Measurements from ENCODE around the gene WDR17.

Gene WDR17

DNA sequence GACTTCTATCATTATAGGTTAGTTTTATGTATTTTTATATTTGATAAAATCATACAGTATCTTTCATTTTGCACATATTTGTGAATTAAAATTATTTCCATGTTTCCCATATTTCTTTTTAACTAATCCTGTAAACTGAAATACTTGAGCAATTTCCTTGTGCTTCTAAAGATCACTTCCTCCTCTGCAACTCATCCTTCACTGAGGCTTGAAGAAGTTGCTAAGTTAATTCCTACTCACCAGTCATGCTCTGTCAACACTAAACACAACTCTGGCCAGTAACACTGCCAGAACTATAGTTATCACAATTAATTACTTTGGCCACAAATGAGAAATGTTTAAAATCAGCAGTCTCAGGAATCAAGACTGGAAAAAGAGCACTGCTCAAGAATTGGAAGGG, 123.0 kb downstream of the WDR17 start:
- TF ChIP-seq, protein P1, sequence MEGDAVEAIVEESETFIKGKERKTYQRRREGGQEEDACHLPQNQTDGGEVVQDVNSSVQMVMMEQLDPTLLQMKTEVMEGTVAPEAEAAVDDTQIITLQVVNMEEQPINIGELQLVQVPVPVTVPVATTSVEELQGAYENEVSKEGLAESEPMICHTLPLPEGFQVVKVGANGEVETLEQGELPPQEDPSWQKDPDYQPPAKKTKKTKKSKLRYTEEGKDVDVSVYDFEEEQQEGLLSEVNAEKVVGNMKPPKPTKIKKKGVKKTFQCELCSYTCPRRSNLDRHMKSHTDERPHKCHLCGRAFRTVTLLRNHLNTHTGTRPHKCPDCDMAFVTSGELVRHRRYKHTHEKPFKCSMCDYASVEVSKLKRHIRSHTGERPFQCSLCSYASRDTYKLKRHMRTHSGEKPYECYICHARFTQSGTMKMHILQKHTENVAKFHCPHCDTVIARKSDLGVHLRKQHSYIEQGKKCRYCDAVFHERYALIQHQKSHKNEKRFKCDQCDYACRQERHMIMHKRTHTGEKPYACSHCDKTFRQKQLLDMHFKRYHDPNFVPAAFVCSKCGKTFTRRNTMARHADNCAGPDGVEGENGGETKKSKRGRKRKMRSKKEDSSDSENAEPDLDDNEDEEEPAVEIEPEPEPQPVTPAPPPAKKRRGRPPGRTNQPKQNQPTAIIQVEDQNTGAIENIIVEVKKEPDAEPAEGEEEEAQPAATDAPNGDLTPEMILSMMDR (IDR thresholded peaks at IDR 0.05; ENCODE audit: extremely low read depth, missing control alignments) = no peak
- DNase-seq (ENCODE audit: low spot score) = no peak

DNA sequence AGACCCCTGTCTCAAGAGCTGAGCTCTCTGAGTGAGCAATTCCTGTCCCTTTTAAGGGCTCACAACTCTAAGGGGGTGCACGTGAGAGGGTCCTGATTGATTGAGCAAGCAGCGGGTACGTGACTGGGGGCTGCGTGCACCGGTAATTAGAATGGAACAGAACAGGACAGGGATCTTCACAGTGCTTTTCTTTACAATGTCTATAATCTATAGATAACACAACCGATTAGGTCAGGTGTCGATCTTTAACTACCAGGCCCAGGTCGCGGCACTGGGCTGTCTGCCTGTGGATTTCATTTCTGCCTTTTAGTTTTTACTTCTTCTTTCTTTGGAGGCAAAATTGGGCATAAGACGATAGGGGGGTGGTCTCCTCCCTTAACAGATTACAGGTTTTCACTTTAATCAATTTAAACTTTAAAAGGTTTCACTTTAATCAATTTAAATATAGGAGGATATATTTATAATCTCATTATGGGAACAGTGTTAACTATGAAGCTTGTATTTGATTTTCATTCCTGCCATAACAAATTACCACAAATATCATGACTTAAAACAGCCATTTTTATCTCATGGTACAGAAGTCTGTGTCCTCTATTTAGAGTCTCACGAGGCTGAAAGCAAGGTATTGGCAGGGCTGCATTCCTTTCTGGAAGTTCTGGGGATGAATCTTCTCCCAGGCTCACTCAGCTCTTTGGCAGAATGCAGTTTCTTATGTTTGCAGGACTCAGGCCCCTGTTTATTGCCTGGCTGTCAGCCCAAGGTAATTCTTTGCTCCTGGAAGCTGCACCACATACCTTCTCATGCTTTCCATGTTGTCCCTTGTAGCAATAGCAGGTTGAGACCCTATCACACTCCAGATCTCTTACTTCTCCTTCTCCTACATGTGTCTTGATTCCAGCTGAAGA, 124.5 kb downstream of the WDR17 start:
- DNase-seq (ENCODE audit: low spot score) = no peak
- TF ChIP-seq, protein P1 (IDR thresholded peaks at IDR 0.05; ENCODE audit: extremely low read depth, missing control alignments) = no peak

DNA sequence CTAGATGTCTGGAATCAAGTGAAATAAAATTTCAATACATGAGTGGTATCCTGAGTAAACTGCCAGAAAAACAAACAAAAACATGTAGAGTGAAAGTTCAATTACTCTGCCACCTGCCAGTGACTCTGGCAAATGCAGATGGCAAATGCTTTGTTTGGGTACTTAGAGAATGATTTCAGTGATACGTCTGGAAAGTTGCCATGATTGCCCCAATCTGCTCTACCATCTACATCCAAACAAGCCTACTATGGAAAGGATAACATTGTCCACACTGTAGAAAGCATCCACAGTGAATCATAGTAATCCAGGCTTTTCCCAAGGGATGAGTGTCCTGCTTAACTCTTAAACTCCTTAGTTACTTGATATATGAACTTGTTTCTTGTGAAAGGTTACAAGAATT, 126.3 kb downstream of the WDR17 start:
- TF ChIP-seq, protein P1 (IDR thresholded peaks at IDR 0.05; ENCODE audit: extremely low read depth, missing control alignments) = no peak
- DNase-seq (ENCODE audit: low spot score) = no peak

DNA sequence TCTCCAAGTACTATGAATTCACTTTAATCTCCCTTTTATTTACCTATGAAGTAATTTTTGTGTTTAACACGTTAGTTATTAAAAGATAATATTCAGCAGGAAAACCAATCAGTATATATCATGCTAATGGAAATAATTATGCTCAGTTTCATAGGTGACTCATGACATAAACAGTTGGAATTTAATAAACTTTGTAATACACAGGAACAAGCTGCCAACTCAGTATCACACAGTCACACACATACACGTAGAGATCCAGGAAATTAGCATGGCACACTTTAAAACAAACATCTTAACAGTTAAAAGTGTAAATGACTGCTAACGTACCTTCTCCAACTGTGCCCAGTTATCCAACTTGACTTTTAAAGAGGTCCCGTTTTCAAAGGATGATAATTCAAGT, 127.5 kb downstream of the WDR17 start:
- TF ChIP-seq, protein P1 (IDR thresholded peaks at IDR 0.05; ENCODE audit: extremely low read depth, missing control alignments) = no peak
- DNase-seq (ENCODE audit: low spot score) = no peak

DNA sequence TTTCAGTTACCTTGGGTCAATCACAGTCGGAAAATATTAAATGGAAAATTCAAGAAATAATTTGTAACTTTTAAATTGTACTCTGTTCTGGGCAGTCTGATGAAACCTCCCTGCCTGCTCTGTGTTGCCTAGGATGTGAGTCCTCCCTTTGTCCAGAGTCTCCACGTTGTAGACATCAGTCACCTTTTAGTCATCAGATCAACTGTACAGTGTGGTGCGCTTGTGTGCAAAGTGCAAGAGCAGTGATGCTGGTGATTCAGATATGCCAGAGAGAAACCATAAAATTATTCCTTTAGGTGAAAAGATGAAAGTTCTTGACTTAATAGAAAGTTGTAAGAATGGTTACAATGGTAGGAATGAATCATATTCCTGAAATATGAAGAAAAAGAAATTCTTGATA, 128.3 kb downstream of the WDR17 start:
- no peak for DNase-seq (ENCODE audit: low spot score)
- TF ChIP-seq, protein P1 (IDR thresholded peaks at IDR 0.05; ENCODE audit: extremely low read depth, missing control alignments) = no peak

DNA sequence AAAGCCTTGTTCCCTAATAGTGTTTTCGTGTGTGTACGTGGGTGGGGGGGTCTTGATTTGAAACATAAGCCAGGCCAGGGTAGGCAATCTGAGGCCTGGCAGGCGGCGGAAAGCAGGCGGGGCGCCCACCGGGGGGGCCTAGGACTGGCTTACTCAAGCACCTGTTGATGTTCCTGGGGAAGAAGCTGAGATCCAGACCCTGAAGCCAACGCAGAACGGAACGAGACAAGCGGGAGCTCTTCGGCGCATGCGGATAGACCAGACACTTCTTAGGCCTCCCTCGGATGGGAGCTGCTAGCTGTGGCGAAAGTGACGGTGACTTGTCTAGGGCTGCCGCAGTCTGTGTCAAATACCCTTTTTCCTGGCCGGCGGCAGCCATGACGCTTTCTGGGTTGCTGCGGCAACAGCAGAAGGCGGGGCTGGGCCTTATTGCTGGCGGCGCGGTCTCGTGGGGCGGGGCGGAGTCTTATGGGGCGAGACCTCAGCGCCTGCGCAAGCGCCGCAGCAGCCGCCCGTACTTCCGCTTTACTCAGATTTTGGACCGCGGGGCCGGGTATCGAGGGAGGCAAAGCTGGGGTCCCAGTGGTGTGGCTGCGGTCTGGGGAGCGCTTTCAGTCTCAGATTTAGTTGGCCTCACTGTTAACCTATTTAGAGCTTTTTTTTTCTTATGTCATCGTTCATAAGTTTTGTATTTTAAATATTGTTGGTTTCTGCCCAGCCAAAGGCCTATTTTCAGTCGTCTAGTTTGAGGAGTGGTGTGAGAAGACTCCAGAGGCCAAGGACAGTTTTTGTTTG, 129.7 kb downstream of the WDR17 start, which contains the start of gene SPATA4:
TSS of gene SPATA4 (minus strand) at position 402 of the 795 bp plus-strand sequence. CDS start at position 379, 23 bp downstream.
- DNase-seq (ENCODE audit: low spot score) = peak; percentile 90

More for the DNA sequence above, 129.7 kb downstream of the WDR17 start, which contains the start of gene SPATA4:
- TF ChIP-seq, protein P1 (IDR thresholded peaks at IDR 0.05; ENCODE audit: extremely low read depth, missing control alignments) = no peak
